ENCODE measurements around the gene TEP1.

- no peak for TF ChIP-seq EZH2phosphoT487 (IDR thresholded peaks at IDR 0.05; ENCODE audit: insufficient read depth, low read depth)
- TF ChIP-seq EZH2 (IDR thresholded peaks at IDR 0.05; ENCODE audit: insufficient read depth, poor library complexity, severe bottlenecking): no peak
Measured at GRCh38 chr14:20438664-20439063, 25.4 kb upstream of the TEP1 start.

All from GM23248 (cell line).